Omental fat pad (tissue), 4 donors: ENCODE results near the gene NTN4. TPM values are rescaled to one million over a fixed set of nuclear protein-coding genes. Genes with fewer than 3 reads are reported as not detected.
"Not testable (repeated sequence)": the region's sequence is repeated elsewhere in the genome, so short reads cannot be mapped to it uniquely, and the experiment has no call there.

ENCODE experiments used
- ATAC-seq: fragments of 150-250 bp; one replicate; pipeline ENCODE4 v1.9.1; 2016; ENCODE audit warnings: mild to moderate bottlenecking, moderate library complexity; ENCODE audit not compliant: low FRiP score
- DNase-seq: peaks from one replicate; pipeline ENCODE4 v3.0.0-alpha.2; 2019; ENCODE audit warnings: low spot score
- total RNA-seq, 4 donors: library from RNA; depleted of rRNA; stranded (reverse); fragments of >200 nt; gene quantifications; one replicate each; pipeline ENCODE4 v1.1.0, GENCODE V29; 2016
- TF ChIP-seq, protein P1 (sequence below), 3 donors: fragments of 450-650 bp; IDR thresholded peaks; one replicate each; pipeline ENCODE4 v1.5.1; 2016 to 2017; ENCODE audit warnings: antibody characterized with exemption in 3 of 3, mild to moderate bottlenecking in 3 of 3, moderate library complexity in 2 of 3

Gene NTN4
- total RNA-seq, 4 donors from 2014 or later, result 12.2 to 55.2 (median 15.0) TPM

DNA sequence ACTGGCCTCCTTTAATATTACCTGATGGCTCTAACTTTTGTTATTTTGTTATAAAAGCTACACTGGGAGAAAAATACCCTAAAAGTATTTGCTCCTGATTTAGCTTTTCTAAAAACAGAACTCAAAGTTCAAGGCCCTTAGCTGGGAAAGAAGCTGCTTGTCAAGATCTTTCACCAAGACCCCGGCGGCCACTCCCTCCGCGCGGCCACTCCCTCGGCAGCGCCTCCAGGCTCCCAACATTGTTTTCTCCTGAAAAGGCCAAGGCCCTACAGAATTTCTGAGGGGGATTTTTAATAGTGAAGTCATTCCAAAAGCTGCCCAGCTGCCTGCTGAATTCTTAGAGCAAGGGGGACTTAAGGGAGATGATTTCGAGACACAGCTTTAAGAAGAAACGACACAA is 96.4 kb downstream of the NTN4 start:
- ATAC-seq (no peak), DNase-seq (no peak)
- TF ChIP-seq, protein P1, sequence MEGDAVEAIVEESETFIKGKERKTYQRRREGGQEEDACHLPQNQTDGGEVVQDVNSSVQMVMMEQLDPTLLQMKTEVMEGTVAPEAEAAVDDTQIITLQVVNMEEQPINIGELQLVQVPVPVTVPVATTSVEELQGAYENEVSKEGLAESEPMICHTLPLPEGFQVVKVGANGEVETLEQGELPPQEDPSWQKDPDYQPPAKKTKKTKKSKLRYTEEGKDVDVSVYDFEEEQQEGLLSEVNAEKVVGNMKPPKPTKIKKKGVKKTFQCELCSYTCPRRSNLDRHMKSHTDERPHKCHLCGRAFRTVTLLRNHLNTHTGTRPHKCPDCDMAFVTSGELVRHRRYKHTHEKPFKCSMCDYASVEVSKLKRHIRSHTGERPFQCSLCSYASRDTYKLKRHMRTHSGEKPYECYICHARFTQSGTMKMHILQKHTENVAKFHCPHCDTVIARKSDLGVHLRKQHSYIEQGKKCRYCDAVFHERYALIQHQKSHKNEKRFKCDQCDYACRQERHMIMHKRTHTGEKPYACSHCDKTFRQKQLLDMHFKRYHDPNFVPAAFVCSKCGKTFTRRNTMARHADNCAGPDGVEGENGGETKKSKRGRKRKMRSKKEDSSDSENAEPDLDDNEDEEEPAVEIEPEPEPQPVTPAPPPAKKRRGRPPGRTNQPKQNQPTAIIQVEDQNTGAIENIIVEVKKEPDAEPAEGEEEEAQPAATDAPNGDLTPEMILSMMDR (IDR thresholded peaks at IDR 0.05), result no peak

DNA sequence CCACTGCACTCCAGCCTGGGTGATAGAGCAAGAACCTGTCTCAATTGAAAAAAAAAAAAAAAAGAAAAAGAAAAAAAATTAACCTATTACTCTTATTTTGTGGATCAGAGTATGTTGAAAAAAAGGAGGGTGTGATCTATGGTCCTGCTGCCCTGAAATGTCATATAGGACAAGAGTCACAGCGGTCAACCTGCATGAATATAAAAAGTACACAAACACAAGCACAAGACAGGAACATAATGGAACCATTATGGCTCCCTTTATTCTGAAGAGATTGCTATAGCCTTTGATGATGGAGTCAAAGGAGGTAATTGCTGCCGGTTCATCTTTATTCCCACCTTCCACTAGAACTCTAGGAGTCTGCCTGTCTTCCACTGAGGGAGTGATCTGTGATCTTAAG is 96.9 kb downstream of the NTN4 start:
- DNase-seq, result no peak
- no peak for ATAC-seq
- TF ChIP-seq, protein P1 (IDR thresholded peaks at IDR 0.05), result no peak

DNA sequence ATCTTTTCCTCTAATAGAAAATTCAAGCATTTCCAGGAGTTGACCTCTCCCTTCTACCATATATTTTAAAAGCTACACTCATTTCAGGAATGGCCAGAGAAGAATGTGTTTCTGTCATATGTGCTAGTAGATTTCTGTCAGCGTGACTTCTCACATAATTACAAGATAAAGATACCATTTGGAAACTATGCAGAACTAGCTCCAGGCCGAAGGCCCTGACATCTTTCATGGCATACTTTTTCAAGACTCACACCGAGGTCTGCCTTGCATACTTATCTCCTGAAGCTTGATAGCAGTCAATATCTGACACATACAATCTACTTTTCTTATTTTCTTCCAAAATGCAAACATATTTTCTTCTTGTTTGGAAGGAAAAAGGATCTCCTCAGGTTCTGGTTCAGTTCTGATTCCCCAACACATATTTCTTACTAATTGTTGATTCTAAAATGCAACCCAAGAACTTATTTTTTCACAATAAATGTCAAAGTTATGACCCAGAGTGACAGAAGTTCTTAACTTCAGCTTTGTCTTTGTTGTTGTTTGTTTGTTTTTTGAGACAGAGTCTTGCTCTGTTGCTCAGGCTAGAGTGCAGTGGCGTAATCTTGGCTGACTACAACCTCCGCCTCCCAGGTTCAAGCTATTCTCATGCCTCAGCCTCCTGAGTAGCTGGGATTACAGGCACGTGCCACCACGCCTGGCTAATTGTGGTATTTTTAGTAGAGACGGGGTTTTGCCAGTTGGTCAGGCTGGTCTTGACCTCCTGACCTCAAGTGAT is 99.5 kb downstream of the NTN4 start:
- DNase-seq (no peak), ATAC-seq (no peak)
- TF ChIP-seq, protein P1 (IDR thresholded peaks at IDR 0.05), result no peak

DNA sequence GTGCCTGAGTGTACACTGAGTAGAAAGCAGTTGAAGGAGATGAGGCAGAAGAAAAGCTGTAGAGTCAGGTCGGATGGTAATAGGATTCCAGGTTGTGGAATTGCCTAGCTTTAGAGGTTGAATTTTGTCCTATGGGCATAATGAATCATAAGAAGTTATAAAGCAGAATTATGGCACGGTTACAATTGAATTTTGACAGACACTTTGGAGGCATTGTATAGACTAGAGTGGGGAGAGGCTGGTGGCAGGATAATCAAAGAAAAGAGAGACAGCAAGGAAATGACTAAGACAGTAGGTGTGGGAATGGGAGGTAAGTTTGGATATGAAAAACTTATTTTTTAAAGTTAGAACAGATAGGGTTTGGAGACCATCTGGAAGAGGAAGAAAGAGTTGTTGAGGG is 102.6 kb downstream of the NTN4 start:
- TF ChIP-seq, protein P1 (IDR thresholded peaks at IDR 0.05), result no peak
- no peak for DNase-seq
- ATAC-seq, result no peak

DNA sequence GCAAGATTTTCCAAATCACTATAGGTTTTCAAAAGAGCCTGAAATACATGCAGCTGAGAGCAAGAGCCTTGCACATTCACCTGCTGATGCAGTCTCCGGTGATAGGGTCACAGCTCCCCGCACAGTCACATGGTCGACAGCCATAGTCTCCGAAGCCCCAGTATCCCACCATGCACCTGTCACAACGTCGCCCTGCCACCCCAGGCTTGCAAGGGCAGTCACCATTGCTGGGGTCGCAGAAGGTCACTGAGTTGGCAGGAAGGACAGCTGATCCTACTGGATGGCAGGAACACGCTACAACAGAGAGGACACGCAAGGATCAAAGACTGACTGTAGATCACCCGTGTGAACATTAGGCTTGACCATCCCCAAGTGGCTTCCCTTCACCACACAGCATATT is 107.1 kb downstream of the NTN4 start:
- ATAC-seq, result no peak
- TF ChIP-seq, protein P1 (IDR thresholded peaks at IDR 0.05), result no peak

DNA sequence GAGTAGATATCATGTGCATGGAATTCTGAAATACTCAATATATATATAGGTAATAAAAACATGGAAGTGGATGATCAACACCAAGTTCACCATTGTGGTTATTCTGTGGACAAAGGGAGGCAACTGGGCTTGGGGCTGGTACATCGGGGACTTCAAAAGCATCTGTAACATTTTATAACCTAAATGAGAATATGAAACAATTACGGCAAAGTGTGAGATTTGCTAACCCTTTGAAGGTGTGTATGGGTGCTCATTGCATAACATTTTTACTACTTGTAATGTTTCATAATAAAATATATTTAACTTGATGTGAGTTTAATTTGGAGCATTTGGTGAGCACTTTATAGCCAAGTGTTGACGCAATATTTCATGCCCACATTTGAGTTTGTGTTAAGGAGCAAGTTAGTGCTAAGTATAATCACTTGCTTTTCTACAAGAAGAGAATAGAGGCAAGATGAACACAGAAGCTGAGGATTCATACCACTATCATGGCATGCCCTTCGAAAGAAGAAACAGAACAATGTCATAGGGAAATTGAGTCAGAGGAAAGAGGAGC is 109.3 kb downstream of the NTN4 start:
- ATAC-seq (no peak), DNase-seq (no peak)
- TF ChIP-seq, protein P1 (IDR thresholded peaks at IDR 0.05), result no peak

More for the DNA sequence above, 107.1 kb downstream of the NTN4 start:
- no peak for DNase-seq

DNA sequence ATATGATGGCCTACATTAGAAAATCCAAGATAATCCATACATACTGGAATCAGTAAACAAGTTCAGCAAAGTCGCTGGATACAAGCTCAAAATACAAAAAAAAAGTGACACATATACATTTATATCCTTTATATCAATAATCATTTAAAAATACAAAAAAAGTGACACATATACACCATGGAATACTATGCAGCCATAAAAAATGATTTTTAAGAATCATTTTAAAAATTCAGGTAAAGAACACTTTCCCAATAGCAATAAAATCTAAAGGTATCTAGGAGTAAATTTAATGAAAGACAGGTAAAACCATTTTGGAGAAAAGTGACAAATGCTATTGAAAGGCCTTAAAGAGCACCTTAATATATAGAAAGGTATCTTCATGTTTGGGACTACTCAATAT is 111.9 kb downstream of the NTN4 start:
- DNase-seq (no peak), ATAC-seq (no peak)
- TF ChIP-seq, protein P1 (IDR thresholded peaks at IDR 0.05), result no peak

DNA sequence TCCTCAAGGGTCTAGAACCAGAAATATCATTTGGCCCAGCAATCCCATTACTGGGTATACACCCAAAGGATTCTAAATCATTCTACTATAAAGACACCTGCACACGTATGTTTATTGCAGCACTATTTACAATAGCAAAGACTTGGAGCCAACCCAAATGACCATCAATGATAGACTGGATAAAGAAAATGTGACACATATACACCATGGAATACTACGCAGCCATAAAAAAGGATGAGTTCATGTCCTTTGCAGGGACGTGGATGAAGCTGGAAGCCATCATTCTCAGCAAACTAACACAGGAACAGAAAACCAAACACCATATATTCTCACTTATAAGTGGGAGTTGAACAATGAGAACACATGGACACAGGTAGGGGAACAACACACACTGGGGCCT is 112.8 kb downstream of the NTN4 start:
- ATAC-seq, DNase-seq: not testable (repeated sequence)
